K562 (cell line): ENCODE measurements around the gene RASSF7. TPM values are rescaled to one million over a fixed set of nuclear protein-coding genes. Genes with fewer than 3 reads are reported as not detected.

Experiments used
- ELF2 ChIP-seq: fragments of 250-450 bp; sonication (Bioruptor Pico); IDR thresholded peaks from 2 replicates; pipeline ENCODE4 v1.5.0; 2021; ENCODE audit warnings: mild to moderate bottlenecking
- ELF4 ChIP-seq: fragments of 450-650 bp; formaldehyde crosslinking; IDR thresholded peaks from 2 replicates; pipeline ENCODE4 v1.4.0; 2022; ENCODE audit warnings: missing genetic modification characterization
- ESRRA ChIP-seq: fragments of 450-650 bp; IDR thresholded peaks from 2 replicates; pipeline ENCODE4 v1.6.1; 2014; ENCODE audit warnings: low read depth, mild to moderate bottlenecking, moderate library complexity, borderline replicate concordance
- HMG20B ChIP-seq: fragments of 250-450 bp; sonication (Bioruptor Pico); IDR thresholded peaks from 2 replicates; pipeline ENCODE4 v1.5.0; 2021; ENCODE audit warnings: mild to moderate bottlenecking
- KAT8 ChIP-seq: fragments of 450-650 bp; IDR thresholded peaks from 2 replicates; pipeline ENCODE4 v1.6.1; 2016; ENCODE audit warnings: low read depth, mild to moderate bottlenecking
- PRPF4 ChIP-seq: fragments of 200-400 bp; formaldehyde crosslinking; IDR thresholded peaks from one replicate; pipeline ENCODE4 v1.6.1; 2017; ENCODE audit warnings: low read length, low read depth, mild to moderate bottlenecking; ENCODE audit not compliant: insufficient read depth, poor library complexity, severe bottlenecking
- SAFB ChIP-seq: fragments of 200-400 bp; formaldehyde crosslinking; IDR thresholded peaks from 2 replicates; pipeline ENCODE4 v1.6.1; 2017; ENCODE audit warnings: low read depth, low read length, borderline replicate concordance
- SMARCA5 ChIP-seq: fragments of 450-650 bp; IDR thresholded peaks from 2 replicates; pipeline ENCODE4 v1.6.1; 2016
- SMARCE1 ChIP-seq: fragments of 450-650 bp; IDR thresholded peaks from 2 replicates; pipeline ENCODE4 v1.7.1; 2016; ENCODE audit warnings: mild to moderate bottlenecking
- SNRNP70 ChIP-seq: fragments of 200-400 bp; formaldehyde crosslinking; optimal IDR thresholded peaks from 2 replicates; pipeline ENCODE3; 2017; ENCODE audit warnings: low read depth, low read length
- SP2 ChIP-seq: IDR thresholded peaks from 2 replicates; pipeline ENCODE4 v1.6.1; 2011; ENCODE audit warnings: mild to moderate bottlenecking, low read depth, low read length, moderate library complexity; ENCODE audit not compliant: poor library complexity, severe bottlenecking; ENCODE audit errors: extremely low read depth
- TAF1 ChIP-seq: IDR thresholded peaks from 2 replicates; pipeline ENCODE4 v1.6.1; 2011; ENCODE audit warnings: mild to moderate bottlenecking, low read length, moderate library complexity; ENCODE audit not compliant: insufficient read depth, control insufficient read depth, severe bottlenecking; ENCODE audit errors: extremely low read depth
- TEAD1 ChIP-seq, 2 experiments: fragments of 450-650 bp in 1 of 2; sonication (generic) in 1 of 2; formaldehyde crosslinking; IDR thresholded peaks; 2 replicates each; pipeline versions ENCODE4 v1.4.0 to v1.8.0; 2020 to 2022; ENCODE audit warnings: mild to moderate bottlenecking in 2 of 2, missing genetic modification reagents in 1 of 2
- ZC3H8 ChIP-seq: fragments of 450-650 bp; IDR thresholded peaks from 2 replicates; pipeline ENCODE4 v1.6.1; 2017
- ZFPM2 ChIP-seq: fragments of 250-450 bp; sonication (Bioruptor Pico); IDR thresholded peaks from 2 replicates; pipeline ENCODE4 v1.5.1; 2022; ENCODE audit warnings: mild to moderate bottlenecking
- ZNF184 ChIP-seq: sonication (generic); formaldehyde crosslinking; IDR thresholded peaks from 2 replicates; pipeline ENCODE4 v1.5.0; 2020; ENCODE audit warnings: missing genetic modification reagents
- ZNF324 ChIP-seq: fragments of 250-450 bp; sonication (Bioruptor Pico); IDR thresholded peaks from 2 replicates; pipeline ENCODE4 v1.4.0; 2020; ENCODE audit warnings: mild to moderate bottlenecking
- polyA plus RNA-seq, 8 experiments: library from polyadenylated mRNA; depleted of rRNA in 4 of 8; stranded (reverse) in 5 of 8; unstranded in 3 of 8; fragments of >200 nt; fragmentation: Nextera tagmentation in 2 of 8; fragmentation: Illumina TruSeq in 1 of 8; extraction: Ambion mirVana in 2 of 8; extraction: Trizol in 1 of 8; gene quantifications; 2 replicates each; pipeline versions ENCODE4 v1.2.1 to v1.2.3, GENCODE V29; 2011 to 2014; ENCODE audit warnings: inconsistent platforms in 1 of 8, missing spikeins in 1 of 8
- total RNA-seq, 7 experiments: library from RNA; depleted of rRNA in 6 of 7; stranded (reverse); fragments of >200 nt in 6 of 7; fragmentation: Illumina TruSeq in 2 of 7; extraction: Trizol in 2 of 7; gene quantifications; 2 replicates each; pipeline versions ENCODE4 v1.2.1 to v1.2.3, GENCODE V29; 2011 to 2021; ENCODE audit warnings: low replicate concordance in 1 of 7
- TF ChIP-seq, protein P1 (sequence below): sonication (generic); formaldehyde crosslinking; IDR thresholded peaks from 2 replicates; pipeline ENCODE4 v1.5.0; 2020; ENCODE audit warnings: missing genetic modification reagents
- TF ChIP-seq, protein P2 (sequence below): fragments of 450-650 bp; IDR thresholded peaks from 2 replicates; pipeline ENCODE4 v1.6.1; 2018; ENCODE audit not compliant: partially characterized antibody
- TF ChIP-seq, protein P3 (sequence below): sonication (generic); formaldehyde crosslinking; IDR thresholded peaks from 2 replicates; pipeline ENCODE4 v1.8.1; 2022; ENCODE audit warnings: missing genetic modification reagents
- TF ChIP-seq, protein P4 (sequence below): fragments of 250-450 bp; sonication (Bioruptor Pico); IDR thresholded peaks from 2 replicates; pipeline ENCODE4 v1.5.0; 2022; ENCODE audit warnings: mild to moderate bottlenecking

The RASSF7 gene
- total and polyA plus RNA-seq, 9 of the 15 experiments (the other 6 are each of a cell fraction or from before 2014, with no cell fraction given), result 0.41 to 45.2 (median 18.6) TPM

DNA sequence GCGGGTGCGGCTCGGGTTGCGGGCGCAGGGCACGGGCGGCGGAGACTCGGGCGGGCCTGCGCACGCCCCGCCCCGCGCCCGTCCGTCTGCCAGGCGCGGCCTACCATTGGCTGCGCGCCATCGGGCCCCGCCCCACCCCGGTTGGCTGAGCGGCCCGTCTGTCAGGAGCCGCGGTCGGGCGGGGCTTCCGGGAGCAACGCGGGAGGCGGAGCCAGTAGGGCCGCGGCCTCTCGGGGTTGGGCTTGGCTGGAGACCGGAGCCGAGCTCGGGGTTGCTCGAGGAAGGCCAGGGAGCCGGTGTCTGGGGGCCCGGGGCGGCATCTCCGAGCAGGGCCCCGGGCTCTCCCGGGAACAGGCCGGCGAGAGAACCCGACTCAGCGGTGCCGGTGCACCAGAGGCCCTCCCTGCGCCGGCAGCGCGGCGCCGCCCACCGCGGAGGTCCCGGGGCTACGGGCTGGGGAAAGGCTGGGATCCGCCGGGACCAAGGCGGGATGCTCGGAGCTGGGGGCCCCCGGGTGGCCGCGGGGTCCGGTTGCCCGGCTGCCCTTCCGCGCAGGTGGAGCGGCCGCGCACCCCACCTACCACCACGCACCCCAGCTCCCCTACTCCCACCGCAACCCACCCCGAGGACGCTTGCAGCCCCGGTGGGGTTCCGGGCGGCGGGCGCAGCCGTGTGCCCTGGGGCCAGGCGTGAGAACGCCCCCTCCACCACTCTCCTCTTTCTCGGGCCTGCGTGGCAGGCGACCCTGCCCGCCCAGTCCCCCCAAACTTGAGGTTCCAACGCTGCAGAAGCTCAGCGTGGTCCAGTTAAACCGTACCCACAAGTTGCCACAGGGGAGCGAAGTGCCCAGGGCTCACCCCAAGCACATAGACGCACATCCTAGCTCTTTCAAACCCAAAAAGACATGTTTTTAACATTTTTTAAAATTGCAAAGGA lies 25.0 kb upstream of the RASSF7 start, which contains the start of gene HRAS (continued):
- TF ChIP-seq, protein P1, sequence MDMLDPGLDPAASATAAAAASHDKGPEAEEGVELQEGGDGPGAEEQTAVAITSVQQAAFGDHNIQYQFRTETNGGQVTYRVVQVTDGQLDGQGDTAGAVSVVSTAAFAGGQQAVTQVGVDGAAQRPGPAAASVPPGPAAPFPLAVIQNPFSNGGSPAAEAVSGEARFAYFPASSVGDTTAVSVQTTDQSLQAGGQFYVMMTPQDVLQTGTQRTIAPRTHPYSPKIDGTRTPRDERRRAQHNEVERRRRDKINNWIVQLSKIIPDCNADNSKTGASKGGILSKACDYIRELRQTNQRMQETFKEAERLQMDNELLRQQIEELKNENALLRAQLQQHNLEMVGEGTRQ (CRISPR knock-in tag), result no peak
- TF ChIP-seq HMG20B (CRISPR knock-in tag) (no peak), ZNF324 (CRISPR knock-in tag) (no peak), SMARCE1 (no peak), ELF2 (CRISPR knock-in tag) (no peak), SP2 (peak; percentile 91), TEAD1 (CRISPR knock-in tag; IDR thresholded peaks at IDR 0.05) (no peak), PRPF4 (no peak), ELF4 (no peak), ZFPM2 (CRISPR knock-in tag) (no peak), ZC3H8 (no peak), TAF1 (peak; percentile 61), KAT8 (no peak), SNRNP70 (no peak), ZNF184 (CRISPR knock-in tag) (no peak), ESRRA (peak; percentile 54; the same call in 1 of the 2 replicates), SAFB (0 out of 2 replicates have a peak, but pooled peaks have one; percentile 7), SMARCA5 (no peak)
- TF ChIP-seq, protein P2, sequence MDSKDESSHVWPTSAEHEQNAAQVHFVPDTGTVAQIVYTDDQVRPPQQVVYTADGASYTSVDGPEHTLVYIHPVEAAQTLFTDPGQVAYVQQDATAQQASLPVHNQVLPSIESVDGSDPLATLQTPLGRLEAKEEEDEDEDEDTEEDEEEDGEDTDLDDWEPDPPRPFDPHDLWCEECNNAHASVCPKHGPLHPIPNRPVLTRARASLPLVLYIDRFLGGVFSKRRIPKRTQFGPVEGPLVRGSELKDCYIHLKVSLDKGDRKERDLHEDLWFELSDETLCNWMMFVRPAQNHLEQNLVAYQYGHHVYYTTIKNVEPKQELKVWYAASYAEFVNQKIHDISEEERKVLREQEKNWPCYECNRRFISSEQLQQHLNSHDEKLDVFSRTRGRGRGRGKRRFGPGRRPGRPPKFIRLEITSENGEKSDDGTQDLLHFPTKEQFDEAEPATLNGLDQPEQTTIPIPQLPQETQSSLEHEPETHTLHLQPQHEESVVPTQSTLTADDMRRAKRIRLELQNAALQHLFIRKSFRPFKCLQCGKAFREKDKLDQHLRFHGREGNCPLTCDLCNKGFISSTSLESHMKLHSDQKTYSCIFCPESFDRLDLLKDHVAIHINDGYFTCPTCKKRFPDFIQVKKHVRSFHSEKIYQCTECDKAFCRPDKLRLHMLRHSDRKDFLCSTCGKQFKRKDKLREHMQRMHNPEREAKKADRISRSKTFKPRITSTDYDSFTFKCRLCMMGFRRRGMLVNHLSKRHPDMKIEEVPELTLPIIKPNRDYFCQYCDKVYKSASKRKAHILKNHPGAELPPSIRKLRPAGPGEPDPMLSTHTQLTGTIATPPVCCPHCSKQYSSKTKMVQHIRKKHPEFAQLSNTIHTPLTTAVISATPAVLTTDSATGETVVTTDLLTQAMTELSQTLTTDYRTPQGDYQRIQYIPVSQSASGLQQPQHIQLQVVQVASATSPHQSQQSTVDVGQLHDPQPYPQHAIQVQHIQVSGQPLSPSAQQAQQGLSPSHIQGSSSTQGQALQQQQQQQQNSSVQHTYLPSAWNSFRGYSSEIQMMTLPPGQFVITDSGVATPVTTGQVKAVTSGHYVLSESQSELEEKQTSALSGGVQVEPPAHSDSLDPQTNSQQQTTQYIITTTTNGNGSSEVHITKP, result peak; percentile 43
- TF ChIP-seq, protein P3, sequence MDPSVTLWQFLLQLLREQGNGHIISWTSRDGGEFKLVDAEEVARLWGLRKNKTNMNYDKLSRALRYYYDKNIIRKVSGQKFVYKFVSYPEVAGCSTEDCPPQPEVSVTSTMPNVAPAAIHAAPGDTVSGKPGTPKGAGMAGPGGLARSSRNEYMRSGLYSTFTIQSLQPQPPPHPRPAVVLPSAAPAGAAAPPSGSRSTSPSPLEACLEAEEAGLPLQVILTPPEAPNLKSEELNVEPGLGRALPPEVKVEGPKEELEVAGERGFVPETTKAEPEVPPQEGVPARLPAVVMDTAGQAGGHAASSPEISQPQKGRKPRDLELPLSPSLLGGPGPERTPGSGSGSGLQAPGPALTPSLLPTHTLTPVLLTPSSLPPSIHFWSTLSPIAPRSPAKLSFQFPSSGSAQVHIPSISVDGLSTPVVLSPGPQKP, result no peak
- TF ChIP-seq, protein P4, sequence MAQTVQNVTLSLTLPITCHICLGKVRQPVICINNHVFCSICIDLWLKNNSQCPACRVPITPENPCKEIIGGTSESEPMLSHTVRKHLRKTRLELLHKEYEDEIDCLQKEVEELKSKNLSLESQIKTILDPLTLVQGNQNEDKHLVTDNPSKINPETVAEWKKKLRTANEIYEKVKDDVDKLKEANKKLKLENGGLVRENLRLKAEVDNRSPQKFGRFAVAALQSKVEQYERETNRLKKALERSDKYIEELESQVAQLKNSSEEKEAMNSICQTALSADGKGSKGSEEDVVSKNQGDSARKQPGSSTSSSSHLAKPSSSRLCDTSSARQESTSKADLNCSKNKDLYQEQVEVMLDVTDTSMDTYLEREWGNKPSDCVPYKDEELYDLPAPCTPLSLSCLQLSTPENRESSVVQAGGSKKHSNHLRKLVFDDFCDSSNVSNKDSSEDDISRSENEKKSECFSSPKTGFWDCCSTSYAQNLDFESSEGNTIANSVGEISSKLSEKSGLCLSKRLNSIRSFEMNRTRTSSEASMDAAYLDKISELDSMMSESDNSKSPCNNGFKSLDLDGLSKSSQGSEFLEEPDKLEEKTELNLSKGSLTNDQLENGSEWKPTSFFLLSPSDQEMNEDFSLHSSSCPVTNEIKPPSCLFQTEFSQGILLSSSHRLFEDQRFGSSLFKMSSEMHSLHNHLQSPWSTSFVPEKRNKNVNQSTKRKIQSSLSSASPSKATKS (CRISPR knock-in tag), result no peak
